ENCODE results near the gene MED8.

Gene MED8

DNA sequence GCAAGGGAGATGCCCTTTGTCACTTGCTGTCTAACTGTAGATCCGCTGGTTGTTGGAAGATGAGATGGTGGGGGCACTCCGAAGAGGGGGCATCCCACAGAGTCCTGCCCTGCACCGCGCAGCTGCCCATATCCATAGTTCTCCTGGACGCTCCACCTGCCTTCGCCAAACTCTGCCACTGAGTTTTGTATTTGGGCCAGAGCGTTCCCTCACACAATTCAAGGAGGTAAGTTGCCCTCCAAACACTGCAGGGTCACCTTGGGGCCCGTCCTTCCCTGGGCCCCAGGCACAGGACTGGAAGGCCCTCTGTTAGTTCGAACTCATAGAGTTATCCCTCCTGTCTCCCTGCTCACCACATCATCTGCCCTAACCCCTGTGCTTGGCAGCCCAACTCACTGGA, 42.1 kb upstream of the MED8 start:
- TF ChIP-seq, protein P1, sequence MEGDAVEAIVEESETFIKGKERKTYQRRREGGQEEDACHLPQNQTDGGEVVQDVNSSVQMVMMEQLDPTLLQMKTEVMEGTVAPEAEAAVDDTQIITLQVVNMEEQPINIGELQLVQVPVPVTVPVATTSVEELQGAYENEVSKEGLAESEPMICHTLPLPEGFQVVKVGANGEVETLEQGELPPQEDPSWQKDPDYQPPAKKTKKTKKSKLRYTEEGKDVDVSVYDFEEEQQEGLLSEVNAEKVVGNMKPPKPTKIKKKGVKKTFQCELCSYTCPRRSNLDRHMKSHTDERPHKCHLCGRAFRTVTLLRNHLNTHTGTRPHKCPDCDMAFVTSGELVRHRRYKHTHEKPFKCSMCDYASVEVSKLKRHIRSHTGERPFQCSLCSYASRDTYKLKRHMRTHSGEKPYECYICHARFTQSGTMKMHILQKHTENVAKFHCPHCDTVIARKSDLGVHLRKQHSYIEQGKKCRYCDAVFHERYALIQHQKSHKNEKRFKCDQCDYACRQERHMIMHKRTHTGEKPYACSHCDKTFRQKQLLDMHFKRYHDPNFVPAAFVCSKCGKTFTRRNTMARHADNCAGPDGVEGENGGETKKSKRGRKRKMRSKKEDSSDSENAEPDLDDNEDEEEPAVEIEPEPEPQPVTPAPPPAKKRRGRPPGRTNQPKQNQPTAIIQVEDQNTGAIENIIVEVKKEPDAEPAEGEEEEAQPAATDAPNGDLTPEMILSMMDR (IDR thresholded peaks at IDR 0.05; ENCODE audit: low read depth, low read length), result no peak
- Histone ChIP-seq H3K27ac (no peak overlapping the region), H3K9me3 (ENCODE audit: severe bottlenecking) (no peaks in the 10 kb centered on the region), H3K36me3 (peaks cover 93% of the 10 kb centered on the region), H3K4me3 (ENCODE audit: low read depth, low read length) (no peak overlapping the region), H3K27me3 (ENCODE audit: insufficient read depth, low read depth, severe bottlenecking) (no peaks in the 10 kb centered on the region)
- DNase-seq, result no peak

GRCh38 chr1:43430831-43431230, 41.2 kb upstream of the MED8 start:
- peaks cover 95% of the 10 kb centered on the region for H3K36me3 ChIP-seq
- no peak for DNase-seq
- TF ChIP-seq, protein P1 (IDR thresholded peaks at IDR 0.05; ENCODE audit: low read depth, low read length), result no peak

GRCh38 chr1:43427941-43428340, 38.3 kb upstream of the MED8 start:
- Histone ChIP-seq H3K36me3 (peaks cover 88% of the 10 kb centered on the region), H3K27ac (no peak overlapping the region)

More at GRCh38 chr1:43430831-43431230, 41.2 kb upstream of the MED8 start:
- Histone ChIP-seq H3K4me3 (ENCODE audit: low read depth, low read length) (no peak overlapping the region), H3K27me3 (ENCODE audit: insufficient read depth, low read depth, severe bottlenecking) (no peaks in the 10 kb centered on the region), H3K9me3 (ENCODE audit: severe bottlenecking) (no peaks in the 10 kb centered on the region), H3K27ac (no peak overlapping the region)

DNA sequence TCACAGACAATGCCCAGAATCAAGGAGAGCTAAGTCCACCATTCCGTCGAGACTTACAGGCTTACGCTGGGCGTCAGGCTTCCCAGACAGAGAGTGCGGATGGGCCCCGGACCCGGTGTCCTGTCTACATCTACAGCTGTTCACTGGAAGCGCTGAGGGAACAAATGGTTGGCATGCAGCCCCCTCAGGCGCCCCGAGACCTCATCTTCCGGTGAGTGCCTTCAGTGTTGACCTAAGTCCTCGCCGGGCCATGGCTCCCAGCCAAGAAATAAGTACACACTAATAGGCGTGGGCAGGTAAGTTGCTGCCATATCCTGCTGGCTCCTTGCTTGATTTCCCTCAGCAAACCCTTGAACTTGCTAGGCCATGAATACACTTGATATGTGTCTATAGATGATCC, 37.9 kb upstream of the MED8 start:
- Histone ChIP-seq H3K4me3 (ENCODE audit: low read depth, low read length) (no peak overlapping the region), H3K27me3 (ENCODE audit: insufficient read depth, low read depth, severe bottlenecking) (no peaks in the 10 kb centered on the region), H3K9me3 (ENCODE audit: severe bottlenecking) (no peaks in the 10 kb centered on the region), H3K36me3 (peaks cover 88% of the 10 kb centered on the region), H3K27ac (no peak overlapping the region; the same call in 1 of the 2 replicates)
- TF ChIP-seq, protein P1 (IDR thresholded peaks at IDR 0.05; ENCODE audit: low read depth, low read length), result no peak
- DNase-seq, result no peak

More at GRCh38 chr1:43427941-43428340, 38.3 kb upstream of the MED8 start:
- no peaks in the 10 kb centered on the region for H3K27me3 ChIP-seq (ENCODE audit: insufficient read depth, low read depth, severe bottlenecking)
- H3K4me3 ChIP-seq (ENCODE audit: low read depth, low read length), result no peak overlapping the region
- TF ChIP-seq, protein P1 (IDR thresholded peaks at IDR 0.05; ENCODE audit: low read depth, low read length), result no peak
- no peaks in the 10 kb centered on the region for H3K9me3 ChIP-seq (ENCODE audit: severe bottlenecking)
- no peak for DNase-seq

GRCh38 chr1:43426221-43426620, 36.6 kb upstream of the MED8 start:
- TF ChIP-seq, protein P1 (IDR thresholded peaks at IDR 0.05; ENCODE audit: low read depth, low read length), result no peak
- H3K36me3 ChIP-seq, result peaks cover 87% of the 10 kb centered on the region

DNA sequence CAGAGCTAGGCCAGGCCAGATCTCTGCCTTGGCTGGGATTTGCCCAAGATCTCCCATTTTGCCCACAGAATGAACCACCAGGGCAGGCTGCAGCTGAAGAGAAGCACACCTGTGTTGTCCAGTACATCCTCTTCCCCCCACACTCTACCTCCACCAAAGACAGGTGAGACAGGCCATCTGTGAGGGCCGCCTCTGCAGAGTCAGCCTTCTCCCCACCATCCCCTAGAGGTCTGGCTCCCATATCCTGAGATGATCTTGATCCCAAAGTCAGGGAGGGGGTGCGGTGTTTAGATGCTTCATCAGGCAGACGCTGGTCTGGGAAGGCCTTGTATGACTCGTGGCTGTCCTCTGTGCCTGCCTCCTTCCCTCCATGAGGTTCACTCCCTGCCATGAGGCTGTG, 35.4 kb upstream of the MED8 start:
- TF ChIP-seq, protein P1 (IDR thresholded peaks at IDR 0.05; ENCODE audit: low read depth, low read length), result no peak
- Histone ChIP-seq H3K9me3 (ENCODE audit: severe bottlenecking) (no peaks in the 10 kb centered on the region), H3K36me3 (peaks cover 87% of the 10 kb centered on the region), H3K27me3 (ENCODE audit: insufficient read depth, low read depth, severe bottlenecking) (no peaks in the 10 kb centered on the region), H3K27ac (peak overlapping the region; percentile 3; the same call in 1 of the 2 replicates), H3K4me3 (ENCODE audit: low read depth, low read length) (no peak overlapping the region)
- no peak for DNase-seq

More at GRCh38 chr1:43426221-43426620, 36.6 kb upstream of the MED8 start:
- Histone ChIP-seq H3K9me3 (ENCODE audit: severe bottlenecking) (no peaks in the 10 kb centered on the region), H3K27me3 (ENCODE audit: insufficient read depth, low read depth, severe bottlenecking) (no peaks in the 10 kb centered on the region), H3K4me3 (ENCODE audit: low read depth, low read length) (no peak overlapping the region), H3K27ac (peak overlapping the region; percentile 47)
- peak; percentile 50 for DNase-seq

Measured in WERI-Rb-1 (cell line).